Measurements from ENCODE around the gene HOXD3.

The HOXD3 gene

DNA sequence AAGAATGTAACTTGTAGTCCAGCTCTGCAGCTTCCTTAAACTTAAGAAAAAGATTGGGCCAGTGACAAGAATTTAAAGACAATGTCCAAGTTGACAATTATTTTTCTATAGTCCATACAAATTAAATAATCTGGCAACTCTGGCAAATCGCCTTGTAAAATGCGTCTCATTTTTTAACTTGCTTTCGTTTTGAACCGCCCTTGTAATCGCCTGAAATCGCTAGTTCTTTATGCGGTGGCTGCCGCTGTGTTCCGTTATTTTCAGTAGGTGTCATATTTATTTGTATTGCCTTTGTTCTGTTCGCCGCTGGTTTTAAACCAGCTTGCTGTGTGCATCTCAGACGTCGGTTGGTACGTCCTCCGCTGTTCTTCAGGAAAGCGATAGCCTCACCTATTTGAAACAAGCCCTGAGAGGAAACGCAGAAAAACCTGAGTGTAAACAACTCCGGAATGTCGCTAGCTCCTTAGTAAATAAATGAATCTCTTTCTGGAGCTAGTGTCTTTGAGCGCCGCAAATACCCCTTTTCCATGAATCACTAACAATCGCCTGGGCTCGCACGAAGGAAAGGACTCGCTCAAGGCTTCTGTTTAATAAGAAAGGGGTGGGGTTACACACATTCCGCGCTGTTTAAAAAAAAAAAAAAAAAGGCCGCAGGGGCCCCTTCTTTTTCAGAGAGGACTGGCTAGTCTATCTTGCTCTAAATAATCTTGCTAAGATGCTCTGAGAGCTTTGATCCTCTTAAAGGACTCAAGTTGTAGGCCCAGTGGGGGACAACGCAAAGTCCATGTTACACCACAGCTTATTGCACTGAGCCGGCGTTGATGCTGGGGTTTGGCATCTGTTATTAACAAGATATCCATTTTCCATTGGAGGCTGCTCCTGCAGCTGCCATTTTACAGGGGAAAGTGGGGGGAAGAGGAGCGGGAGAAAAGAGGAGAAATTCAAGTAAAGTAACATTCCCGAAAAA is 24.6 kb upstream of the HOXD3 start:
- no peak for DNase-seq (ENCODE audit: low read depth)

DNA sequence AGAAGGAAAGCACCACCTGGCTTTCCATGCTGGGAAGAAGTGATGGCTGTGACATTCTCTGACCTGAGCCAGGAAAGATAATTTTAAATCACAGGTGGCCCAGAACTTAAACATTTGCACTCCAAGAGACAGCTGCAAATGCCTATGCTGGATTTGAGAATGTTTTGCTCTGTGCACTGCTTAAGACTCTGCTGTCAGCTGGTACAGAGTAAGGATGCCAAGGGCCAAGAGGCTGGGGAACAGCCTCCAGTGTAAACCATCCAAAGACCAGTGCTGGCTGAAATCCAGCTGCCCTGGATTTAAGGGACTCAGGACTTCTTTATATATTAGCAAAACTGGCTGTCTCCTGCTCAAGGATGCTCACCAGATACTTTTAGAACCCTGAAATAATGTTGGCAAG is 23.7 kb upstream of the HOXD3 start:
- DNase-seq (ENCODE audit: low read depth) = no peak

DNA sequence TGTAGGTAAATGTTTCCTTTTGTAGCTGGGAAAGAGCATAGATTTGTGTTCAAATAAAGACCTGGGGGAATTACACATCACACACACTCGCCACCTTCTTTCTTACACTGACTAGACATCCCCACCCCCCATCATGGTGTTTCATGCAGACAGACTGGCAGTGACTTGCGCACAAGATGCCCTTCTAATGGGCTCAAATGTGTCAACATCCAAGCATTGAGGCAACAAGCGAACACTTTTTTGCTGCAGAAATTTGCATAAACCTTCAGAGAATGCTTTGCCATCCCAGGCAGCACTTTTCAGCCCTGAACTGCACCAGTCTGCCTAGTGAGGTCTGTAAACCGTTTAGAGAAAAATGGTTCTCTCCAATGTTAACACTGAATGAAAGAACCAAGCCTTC is 23.1 kb upstream of the HOXD3 start:
- no peak for DNase-seq (ENCODE audit: low read depth)

DNA sequence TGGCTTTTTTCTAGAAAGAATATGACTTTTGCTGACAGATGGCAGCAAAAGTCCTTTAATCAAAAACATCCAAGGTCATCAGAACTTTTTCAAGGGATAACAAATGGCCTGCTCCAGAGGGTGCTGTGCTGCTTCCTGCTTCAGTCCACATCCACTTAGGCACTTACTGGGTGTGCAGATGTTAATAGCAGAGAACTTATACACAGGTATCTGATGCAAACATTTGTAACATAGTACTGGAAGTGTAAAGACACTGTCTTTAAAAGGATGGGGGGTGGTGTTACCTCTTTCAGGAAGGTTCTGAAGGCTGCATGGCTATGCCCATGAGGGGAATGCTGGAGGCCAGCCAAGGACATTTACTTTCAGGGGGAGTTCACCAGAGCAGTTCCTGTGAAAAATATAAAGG is 22.1 kb upstream of the HOXD3 start:
- DNase-seq (ENCODE audit: low read depth) = no peak

DNA sequence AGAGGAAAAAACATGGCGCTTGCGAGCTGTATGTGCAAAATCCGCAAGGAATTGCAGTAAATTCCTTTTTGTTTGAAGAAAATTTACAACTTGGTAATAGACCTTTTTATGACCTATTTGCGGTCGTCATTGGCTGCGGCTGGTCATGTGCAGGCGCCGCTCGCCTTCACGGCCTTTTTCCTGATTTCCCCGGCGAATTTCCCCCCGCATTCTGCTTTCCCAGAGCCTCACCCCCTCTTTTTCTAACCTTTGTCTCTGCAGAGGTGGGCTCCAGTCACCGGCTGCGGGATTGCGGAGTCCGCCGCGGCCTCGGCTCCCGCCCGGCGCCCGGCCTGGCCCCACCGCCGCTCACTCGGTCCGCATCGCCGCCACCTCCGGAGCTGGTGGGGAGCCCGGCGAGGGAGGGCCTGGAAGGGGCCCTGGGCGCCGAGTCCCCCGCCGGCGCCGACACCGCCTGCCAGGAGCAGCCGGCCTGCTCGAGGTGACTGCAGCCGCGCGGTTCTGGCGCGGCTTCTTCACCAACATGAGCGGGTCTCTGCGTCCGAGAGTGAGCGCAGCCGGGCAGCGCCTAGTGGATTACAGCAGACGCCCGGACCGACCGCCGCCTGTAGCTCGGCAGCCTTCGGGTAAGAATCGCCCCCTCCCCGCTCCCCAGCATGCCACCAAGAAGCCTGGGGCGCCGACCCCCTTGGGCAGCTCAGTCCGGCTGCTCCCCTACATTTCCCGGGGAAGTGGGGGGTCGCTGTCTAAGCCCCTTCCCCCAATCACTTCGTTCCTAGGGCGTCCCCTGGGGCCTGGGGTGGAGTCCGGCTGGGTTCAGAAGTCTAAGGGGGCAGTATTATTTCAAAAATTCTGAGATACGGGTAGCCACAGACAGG is 20.5 kb upstream of the HOXD3 start:
- no peak for DNase-seq (ENCODE audit: low read depth)

DNA sequence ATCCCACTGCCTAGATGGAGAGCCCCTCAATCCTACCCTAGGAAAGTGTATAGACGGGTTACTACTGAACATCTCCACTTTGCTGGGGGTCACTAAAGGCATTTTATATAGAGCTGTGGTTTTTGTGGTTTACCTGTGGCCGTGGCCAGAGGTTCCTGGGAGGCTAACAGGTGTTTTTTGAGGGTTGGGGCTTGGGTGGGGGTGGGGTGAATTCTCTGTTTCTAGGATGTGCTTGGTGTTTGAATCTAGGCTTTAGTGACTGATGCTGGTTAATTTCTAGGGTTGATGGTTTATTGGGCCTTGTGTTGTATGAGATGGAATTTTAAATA is 19.9 kb upstream of the HOXD3 start:
- no peak for DNase-seq (ENCODE audit: low read depth)

DNA sequence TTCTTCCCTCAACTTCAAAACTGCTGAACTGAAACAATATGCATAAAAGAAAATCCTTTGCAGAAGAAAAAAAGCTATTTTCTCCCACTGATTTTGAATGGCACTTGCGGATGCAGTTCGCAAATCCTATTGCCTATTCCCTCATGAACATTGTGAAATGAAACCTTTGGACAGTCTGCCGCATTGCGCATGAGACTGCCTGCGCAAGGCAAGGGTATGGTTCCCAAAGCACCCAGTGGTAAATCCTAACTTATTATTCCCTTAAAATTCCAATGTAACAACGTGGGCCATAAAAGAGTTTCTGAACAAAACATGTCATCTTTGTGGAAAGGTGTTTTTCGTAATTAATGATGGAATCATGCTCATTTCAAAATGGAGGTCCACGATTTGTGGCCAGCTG is 19.2 kb upstream of the HOXD3 start:
- DNase-seq (ENCODE audit: low read depth) = no peak

DNA sequence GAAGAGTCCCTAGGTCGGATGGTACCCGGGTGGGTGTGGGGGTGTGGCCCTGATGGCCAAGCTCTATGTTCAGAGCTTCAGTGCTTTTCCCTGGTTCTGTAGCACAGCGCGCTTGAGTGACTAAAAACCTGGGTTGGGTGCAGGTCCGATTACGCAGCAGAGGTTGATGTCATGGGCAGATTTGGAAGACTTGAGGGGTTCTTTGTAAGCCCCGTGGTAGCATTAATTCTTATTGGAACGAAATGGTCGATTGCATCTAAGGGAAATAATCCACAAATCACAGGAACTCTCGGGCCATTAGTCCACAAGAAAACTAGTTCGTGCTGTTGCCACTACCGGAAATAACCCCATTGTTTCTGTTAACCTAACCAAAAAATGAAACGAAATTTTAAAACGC is 18.6 kb upstream of the HOXD3 start:
- DNase-seq (ENCODE audit: low read depth) = no peak

DNA sequence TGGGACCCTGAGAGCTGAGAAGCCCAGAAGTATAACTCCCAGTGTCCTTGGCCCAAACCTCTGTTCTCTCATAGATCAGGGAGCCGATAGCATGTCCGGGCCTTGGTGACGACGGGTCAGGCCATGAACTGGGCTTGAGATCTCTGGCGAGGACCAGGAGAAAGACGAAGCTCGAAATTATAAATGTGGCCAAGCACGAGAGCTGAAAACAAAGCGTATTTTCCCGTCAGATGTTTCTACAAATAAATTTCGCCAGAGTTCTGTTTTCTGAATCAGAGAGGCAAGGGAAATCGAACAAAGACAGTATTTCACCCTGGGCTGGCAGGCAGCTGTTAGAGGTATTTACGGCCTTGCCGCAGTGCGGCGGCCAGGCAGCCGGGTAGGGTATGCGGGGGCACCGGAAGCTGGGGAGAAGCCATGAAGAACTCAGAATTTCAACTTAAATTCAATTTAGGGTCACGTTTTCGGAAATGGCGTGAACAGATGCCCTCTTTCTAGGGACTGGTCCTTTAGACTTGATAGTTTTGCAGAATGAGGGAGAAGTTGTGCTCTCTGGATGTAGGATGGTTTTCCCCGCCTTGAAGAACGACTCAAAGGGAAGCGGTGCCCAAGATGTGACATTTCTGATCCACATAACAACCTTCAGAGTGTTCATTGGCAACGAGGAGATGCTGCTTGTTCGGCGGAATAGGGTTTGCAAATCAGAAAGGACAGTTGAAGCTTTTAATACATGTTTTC is 18.0 kb upstream of the HOXD3 start:
- no peak for DNase-seq (ENCODE audit: low read depth)

DNA sequence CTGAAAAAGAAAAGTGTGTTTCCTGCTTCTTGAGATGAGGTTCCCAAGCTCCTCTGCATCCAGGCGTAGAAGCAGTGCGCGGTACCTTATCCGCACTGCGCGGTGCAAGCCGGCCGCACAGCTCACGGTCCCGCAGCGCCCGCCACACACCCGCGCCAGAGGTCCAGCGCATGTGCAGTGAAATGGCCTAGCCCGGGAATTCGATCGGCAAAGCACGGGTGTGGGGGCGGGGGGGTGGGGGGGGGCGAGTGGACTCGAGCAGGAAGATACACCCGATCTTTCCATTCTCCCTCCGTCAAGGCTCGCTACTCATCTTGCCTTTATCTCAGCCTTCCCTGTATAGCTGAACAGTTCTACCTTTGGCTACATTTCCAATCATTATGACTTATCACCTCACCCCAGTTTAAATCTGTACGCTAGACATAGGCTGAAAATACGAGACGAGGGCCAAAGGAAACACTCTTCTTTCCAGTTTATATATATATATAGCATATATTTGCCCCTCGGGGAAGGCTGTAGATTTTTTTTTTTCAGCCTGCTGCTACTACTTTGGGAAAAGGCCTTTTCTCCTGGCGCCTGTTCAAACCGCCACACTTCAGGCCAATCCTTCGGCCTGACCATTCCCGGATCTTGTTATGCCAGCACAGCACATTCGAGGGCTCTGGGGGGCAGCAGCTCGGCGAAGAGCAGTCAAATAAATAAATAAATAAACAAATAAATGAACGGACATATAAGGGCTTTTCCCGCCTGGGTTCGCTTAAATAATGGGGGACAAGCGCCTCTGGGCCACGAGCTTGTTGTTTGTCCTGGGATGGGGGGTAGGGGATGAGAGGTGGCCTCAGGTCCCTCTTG is 17.2 kb upstream of the HOXD3 start:
- DNase-seq (ENCODE audit: low read depth) = no peak

DNA sequence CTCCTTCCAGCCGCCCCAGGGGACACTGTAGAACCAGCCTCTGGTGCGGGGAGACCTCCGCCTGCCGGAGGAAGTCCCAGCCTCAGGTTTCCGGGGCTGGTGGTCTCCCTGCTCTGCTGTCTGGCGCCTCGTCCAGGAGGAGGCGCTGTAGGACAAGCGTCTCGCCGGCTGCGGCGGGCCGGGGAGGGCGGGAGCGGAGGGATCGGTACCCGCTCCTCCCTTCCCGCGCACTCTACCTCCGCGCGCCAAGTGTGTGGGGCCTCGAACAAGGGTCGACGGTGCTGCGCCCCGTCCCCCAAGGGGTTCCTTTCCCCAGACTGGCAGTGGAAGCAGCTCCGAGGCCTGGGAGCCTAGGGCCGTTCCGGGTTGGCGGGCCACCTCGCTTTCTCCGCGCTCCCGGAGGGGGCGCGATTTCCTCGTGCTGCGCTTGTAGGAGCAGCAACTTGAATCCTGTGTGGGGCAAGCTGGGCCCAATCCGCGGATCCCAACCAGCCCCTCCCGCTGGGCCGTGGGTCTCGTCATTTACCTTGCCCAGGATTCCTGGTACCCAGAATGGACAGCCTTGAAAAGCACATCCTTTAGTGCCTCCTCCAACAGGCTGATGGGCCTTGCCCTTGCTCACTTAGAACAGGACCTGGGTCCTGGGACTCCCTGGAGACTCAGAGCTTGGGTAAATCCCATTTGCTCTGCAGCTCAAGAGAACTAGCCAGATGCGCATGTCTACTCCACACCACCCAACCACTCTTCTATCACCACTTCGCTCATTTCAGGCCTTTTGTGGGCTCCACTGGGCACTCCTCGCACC is 16.4 kb upstream of the HOXD3 start:
- DNase-seq (ENCODE audit: low read depth) = no peak

DNA sequence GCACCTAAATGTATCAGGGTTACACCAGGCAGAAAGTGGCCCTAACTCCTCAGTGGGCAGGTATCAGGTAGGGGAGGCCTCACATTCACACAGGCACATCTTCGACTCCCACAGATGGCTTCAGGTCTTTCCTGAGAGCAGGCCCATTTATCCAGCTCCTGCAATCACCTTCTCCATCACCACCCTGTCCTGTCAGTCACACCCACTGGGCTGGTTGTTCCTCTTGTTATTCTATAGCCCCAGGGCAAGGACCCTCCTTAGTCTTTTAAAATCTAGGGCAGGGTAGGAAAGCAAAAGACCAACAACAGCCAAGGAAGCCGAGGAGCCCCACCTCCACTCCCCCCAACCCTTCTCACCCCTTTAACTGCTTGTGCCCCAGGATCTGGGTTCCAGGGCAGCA is 14.8 kb upstream of the HOXD3 start:
- no peak for DNase-seq (ENCODE audit: low read depth)

DNA sequence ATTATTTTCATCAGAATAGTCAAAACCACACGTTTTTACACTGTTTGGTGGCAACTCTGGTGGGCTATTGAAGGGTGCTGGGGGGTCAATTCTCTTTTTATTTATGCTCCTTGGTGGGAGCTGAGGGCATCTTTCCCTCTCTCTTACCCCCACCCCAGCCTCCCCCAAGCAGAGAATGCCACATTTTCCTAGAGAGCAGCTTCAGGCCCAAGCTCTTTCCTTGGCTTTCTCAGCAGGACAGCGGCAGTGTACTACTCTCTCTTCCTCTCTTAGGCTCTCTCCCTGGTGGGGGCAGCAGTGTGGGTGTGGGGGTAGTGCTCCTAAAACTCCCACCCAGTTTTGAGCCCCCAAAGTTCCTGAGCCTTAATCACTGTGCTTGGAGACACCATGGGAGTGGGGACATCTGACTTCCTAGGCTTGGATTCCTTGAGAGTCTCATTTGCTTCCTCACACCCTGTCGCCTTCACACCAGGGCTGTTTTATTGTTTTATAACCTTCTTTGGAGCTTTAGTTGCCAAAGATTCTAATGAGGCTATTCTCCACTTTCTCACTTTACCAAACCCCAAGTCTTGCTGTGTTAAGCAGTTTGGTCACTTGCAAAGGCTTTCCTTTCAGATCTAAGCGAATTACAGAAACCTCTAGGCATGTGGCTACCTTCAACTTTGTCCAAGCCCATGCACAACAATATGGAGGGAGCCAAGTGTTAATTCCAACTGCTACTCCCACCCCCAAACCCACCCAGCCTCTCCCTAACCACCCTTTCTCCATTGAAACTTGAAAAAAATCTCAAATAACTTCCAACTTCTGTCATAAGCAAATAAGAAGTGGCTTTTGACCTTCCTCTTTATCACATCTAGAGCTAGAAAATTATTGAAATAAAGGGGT is 11.8 kb upstream of the HOXD3 start:
- no peak for DNase-seq (ENCODE audit: low read depth)

DNA sequence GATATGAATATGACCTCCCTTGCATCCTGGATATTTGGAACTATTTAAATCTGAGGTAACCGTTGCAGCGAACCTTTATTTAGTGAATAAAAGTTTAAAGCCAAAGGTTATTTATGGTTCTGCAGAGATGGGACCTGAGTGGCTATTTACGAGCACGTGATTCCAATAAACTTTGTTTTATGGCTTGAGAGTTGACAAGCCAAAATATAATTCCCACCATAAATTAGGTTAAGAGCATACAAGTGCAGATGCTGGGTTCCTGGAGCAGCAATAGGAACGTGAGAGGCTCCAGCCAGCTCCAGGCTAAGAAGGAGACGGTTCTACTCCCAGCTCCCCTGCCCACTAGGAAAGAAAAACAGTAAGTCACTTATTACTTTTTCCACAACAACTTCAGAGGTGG is 11.0 kb upstream of the HOXD3 start:
- no peak for DNase-seq (ENCODE audit: low read depth)

DNA sequence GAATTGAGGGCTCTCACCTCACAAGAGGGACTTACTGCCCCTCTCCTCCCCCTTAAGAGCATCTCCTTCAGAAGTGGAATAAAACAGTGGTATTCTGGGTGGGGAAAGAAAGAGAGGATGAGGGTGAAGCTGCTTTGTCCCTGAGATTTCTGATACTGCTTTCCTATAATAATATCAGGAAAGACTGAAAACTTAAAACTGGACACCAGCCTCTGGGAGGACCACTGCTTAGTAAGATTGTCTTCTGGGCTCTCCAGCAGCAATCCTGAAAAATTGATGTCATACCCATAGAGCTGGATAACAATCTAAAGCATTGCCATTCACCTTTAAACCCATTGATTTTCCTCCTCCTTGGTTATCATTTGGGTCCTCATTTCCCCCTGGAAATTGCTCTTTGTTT is 10.5 kb upstream of the HOXD3 start:
- no peak for DNase-seq (ENCODE audit: low read depth)

DNA sequence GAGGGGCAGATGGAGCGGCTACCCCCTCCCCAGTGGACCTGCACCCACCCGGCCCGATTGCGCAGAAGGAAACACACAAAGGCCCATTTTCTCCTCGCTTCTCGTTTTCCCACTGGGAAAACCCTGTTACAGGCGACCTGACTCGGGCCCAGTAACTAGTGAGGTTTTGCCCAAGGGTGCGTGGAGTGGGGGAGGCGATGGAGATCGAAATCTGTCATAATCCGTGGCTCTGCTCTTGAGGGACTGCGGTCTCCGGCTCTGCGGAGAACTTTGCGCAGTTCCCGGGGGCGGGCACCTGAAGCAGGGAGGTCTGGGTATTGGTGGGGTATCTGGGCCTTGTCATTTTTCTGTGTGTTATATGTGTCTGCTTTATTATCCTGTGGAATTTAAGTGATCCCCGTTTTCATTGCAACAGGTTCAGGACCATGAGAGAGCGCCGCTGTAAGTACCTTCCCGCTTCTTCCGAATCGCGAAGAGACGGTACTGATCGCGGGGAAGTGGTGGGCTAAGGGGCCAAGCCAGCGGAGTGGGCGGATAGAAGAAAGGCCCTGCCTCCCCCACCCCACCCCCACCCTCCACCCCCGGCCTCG is 9.8 kb upstream of the HOXD3 start:
- no peak for DNase-seq (ENCODE audit: low read depth)

DNA sequence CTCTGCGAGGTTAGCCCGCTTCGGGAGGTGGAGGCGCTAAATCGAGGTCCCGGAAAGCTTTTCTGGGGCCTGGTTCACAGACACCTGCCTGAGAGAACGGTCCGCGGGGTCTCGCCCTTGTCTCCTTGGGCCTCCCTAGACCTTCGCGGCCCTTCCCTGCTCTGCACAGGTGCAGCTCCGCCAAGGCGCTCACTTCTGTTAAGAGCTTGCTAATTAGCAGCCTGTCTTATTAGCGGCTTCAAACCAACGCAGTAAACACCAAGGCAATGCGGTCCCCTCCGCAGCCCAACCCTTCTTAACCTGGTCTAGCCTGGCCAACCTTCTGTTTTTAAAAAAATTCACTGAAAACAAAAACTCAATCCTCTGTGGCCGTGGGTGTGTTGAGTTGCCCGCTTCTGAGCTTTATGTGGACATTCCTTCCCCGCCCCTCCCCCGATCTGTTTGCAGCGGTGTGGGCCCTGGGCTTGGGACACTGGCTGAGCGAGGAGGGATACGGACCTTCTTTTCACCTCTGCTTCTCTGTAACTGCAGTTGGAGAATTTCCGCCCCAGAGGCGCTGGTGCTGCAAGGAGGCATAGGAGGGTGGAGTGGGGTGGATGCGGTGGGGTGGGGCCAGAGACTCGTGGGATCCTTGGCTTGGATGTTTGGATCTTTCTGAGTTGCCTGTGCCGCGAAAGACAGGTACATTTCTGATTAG is 9.2 kb upstream of the HOXD3 start:
- DNase-seq (ENCODE audit: low read depth) = no peak

DNA sequence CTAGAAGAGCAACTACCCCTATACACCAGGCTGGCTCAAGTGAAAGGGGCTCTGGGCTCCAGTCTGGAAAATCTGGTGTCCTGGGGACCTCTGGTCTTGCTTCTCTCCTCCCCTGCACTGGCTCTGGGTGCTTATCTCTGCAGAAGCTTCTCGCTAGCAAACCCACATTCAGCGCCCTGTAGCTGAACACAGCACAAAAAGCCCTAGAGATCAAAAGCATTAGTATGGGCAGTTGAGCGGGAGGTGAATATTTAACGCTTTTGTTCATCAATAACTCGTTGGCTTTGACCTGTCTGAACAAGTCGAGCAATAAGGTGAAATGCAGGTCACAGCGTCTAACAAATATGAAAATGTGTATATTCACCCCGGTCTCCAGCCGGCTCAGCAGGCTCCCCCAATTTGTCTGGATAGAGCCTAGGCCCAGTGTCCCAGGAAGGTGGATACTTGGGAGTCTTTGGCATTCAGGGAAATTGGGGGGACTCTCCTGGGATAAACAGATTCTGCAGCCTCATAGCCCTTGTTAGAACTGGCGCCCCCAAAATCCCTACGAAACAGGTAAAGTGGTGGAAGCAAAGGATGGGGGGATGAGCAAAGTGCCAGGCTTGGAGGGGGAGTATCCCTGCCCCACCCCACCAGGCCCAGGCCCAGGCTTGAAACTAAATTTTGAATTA is 8.2 kb upstream of the HOXD3 start:
- no peak for DNase-seq (ENCODE audit: low read depth)
